Endothelial cell (in vitro differentiated cells): Measurements from ENCODE around the gene KRI1. TPM values are rescaled to one million over a fixed set of nuclear protein-coding genes. Genes with fewer than 3 reads are reported as not detected.
A peak's percentile ranks its signal among the peaks of the same experiment; 100 is the strongest.

ENCODE experiments used
- DNase-seq: peaks from one replicate; pipeline ENCODE4 v3.0.0; 2021; ENCODE audit warnings: low spot score
- H3K27ac Mint-ChIP-seq: one replicate; pipeline ENCODE4 v1.8.0; 2021; ENCODE audit warnings: mixed read lengths, inconsistent platforms; ENCODE audit not compliant: unreplicated experiment
- H3K27me3 Mint-ChIP-seq: one replicate; pipeline ENCODE4 v1.8.0; 2021; ENCODE audit warnings: mild to moderate bottlenecking, moderate library complexity, mixed read lengths, inconsistent platforms; ENCODE audit not compliant: unreplicated experiment
- H3K36me3 Mint-ChIP-seq: one replicate; pipeline ENCODE4 v1.8.0; 2021; ENCODE audit warnings: mild to moderate bottlenecking, low read depth, mixed read lengths, inconsistent platforms; ENCODE audit not compliant: unreplicated experiment
- H3K4me1 Mint-ChIP-seq: one replicate; pipeline ENCODE4 v1.8.0; 2021; ENCODE audit warnings: mild to moderate bottlenecking, mixed read lengths, inconsistent platforms; ENCODE audit not compliant: unreplicated experiment
- H3K4me3 Mint-ChIP-seq: one replicate; pipeline ENCODE4 v1.8.0; 2021; ENCODE audit warnings: mild to moderate bottlenecking, mixed read lengths, inconsistent platforms; ENCODE audit not compliant: unreplicated experiment
- H3K9me3 Mint-ChIP-seq: one replicate; pipeline ENCODE4 v1.8.0; 2021; ENCODE audit warnings: mixed read lengths, inconsistent platforms; ENCODE audit not compliant: unreplicated experiment
- total RNA-seq: library from RNA; stranded (reverse); fragmentation: NEBNext Ultra II Directional; extraction: Animal tissue kit (Norgen Biotek cat#: 25700); gene quantifications from one replicate; pipeline ENCODE4 v1.2.1, GENCODE V29; 2021; ENCODE audit not compliant: unreplicated experiment
- TF ChIP-seq, protein P1 (sequence below): fragments of 200-600 bp; sonication (generic); IDR thresholded peaks from one replicate; pipeline ENCODE4 v1.5.0; 2021; ENCODE audit warnings: antibody characterized with exemption; ENCODE audit not compliant: unreplicated experiment

Gene KRI1
- total RNA-seq, 1 donor from 2014 or later = 25.2 TPM

DNA sequence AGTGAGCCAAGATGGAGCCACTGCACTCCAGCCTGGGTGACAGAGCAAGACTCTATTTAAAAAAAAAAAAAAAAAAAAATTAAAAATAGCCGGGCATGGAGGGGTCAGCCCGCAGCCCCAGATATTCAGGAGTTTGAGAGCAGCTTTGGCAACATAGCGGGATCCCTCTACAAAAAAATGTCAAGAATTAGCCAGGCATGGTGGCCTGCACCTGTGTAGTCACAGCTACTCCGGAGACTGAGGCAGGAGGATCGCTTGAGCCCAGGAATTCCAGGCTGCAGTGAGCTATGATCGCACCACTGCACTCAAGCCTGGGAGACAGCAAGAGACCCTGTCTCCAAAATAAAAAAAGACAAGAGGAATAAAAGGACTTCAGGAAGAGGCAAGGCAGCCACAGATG is 20.6 kb upstream of the KRI1 start:
- Mint-ChIP-seq H3K4me3 (peak overlapping the region; percentile 31), H3K9me3 (no peaks in the 10 kb centered on the region), H3K27ac (no peak overlapping the region), H3K27me3 (peaks cover 4% of the 10 kb centered on the region), H3K36me3 (no peaks in the 10 kb centered on the region), H3K4me1 (peaks cover 10% of the 10 kb centered on the region)
- TF ChIP-seq, protein P1, sequence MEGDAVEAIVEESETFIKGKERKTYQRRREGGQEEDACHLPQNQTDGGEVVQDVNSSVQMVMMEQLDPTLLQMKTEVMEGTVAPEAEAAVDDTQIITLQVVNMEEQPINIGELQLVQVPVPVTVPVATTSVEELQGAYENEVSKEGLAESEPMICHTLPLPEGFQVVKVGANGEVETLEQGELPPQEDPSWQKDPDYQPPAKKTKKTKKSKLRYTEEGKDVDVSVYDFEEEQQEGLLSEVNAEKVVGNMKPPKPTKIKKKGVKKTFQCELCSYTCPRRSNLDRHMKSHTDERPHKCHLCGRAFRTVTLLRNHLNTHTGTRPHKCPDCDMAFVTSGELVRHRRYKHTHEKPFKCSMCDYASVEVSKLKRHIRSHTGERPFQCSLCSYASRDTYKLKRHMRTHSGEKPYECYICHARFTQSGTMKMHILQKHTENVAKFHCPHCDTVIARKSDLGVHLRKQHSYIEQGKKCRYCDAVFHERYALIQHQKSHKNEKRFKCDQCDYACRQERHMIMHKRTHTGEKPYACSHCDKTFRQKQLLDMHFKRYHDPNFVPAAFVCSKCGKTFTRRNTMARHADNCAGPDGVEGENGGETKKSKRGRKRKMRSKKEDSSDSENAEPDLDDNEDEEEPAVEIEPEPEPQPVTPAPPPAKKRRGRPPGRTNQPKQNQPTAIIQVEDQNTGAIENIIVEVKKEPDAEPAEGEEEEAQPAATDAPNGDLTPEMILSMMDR = no peak
- DNase-seq = no peak

DNA sequence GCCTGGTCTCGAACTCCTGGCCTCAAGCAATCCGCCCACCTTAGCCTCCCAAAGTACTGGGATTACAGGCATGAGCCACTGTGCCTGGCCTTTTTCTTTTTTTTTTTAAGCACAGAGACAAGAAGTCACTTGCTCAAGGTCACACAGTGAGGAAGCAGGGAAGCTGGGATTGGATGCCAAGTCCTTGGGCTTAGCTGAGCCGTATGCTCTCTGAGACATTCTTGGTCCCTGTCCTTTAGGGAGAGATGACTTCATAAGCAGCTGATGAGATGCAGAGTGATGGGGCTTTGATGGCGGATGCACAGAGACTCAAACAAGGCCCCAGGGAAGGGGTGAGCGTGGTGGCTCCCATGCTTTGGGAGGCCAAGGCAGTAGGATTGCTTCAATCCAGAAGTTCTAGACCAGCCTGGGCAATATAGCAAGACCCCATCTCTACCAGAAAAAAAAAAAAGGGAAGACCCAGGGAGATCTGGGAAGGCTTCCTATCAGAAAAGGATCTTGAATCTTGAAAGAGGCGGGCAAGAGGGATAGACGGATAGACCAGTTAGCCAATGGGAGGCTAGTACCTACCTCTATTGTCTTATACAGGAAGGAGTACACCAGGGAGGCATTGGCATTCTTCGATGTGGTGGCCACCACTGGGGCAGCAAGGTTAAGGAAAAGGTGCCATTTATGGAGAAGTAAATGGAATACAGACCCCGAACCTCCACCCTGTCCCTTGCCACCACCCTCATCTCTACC is 17.4 kb upstream of the KRI1 start:
- TF ChIP-seq, protein P1 = no peak
- Mint-ChIP-seq H3K4me3 (no peak overlapping the region), H3K36me3 (no peaks in the 10 kb centered on the region), H3K27me3 (peaks cover 4% of the 10 kb centered on the region), H3K9me3 (no peaks in the 10 kb centered on the region), H3K4me1 (peaks cover 10% of the 10 kb centered on the region), H3K27ac (no peak overlapping the region)
- no peak for DNase-seq

DNA sequence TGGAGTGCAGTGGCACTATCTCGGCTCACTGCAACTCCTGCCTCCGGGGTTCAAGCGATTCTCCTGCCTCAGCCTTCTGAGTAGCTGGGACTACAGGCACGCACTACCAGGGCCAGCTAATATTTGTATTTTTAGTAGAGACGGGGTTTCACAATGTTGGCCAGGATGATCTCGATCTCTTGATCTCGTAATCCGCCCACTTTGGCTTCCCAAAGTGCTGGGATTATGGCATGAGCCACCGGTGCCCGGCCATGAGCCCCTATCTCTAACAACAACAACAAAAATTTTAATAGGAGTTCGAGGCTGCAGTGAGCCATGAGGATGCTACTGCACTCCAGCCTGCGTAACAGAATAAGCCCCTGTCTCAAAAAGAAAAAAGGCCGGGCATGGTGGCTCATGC is 16.3 kb upstream of the KRI1 start:
- no peak overlapping the region for H3K27ac Mint-ChIP-seq
- no peaks in the 10 kb centered on the region for H3K27me3 Mint-ChIP-seq
- H3K4me1 Mint-ChIP-seq = peaks cover 6% of the 10 kb centered on the region
- no peak for DNase-seq
- TF ChIP-seq, protein P1 = no peak
- no peaks in the 10 kb centered on the region for H3K36me3 Mint-ChIP-seq
- no peaks in the 10 kb centered on the region for H3K9me3 Mint-ChIP-seq
- no peak overlapping the region for H3K4me3 Mint-ChIP-seq

DNA sequence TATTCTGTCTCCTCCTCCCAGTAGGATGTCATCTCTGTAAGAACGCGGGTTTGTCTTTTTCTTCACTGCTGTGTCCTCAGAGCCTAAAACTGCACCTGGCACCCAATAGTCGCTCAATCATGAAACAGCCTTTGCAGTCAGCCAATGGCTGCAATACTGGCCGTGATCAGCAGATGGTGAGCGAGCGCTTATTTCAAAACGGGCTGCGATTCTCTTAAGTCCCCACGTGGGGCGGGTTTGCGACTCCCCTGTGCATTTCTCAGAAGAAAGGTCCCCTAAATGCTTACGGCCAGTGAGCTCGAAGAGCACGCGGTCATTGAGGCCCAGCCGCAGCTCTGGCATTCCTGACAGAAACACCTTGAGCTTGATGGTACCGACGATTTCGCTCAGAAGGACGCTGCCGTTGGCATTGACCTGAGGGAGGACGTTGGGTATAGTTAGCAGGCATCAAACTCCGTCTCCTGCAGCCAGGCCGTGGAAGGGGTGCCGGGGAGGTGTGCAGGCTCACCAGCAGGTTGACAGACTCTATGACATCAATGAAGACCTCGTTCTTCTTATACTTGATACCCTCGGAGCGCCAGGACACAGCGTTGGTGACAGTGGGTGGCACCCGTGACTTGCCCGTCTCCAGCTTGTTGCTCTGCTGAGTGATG is 15.3 kb upstream of the KRI1 start:
- Mint-ChIP-seq H3K9me3 (no peaks in the 10 kb centered on the region), H3K36me3 (no peaks in the 10 kb centered on the region), H3K4me3 (no peak overlapping the region), H3K4me1 (no peaks in the 10 kb centered on the region), H3K27ac (no peak overlapping the region), H3K27me3 (no peaks in the 10 kb centered on the region)
- DNase-seq = peak; percentile 87
- TF ChIP-seq, protein P1 = peak; percentile 89

DNA sequence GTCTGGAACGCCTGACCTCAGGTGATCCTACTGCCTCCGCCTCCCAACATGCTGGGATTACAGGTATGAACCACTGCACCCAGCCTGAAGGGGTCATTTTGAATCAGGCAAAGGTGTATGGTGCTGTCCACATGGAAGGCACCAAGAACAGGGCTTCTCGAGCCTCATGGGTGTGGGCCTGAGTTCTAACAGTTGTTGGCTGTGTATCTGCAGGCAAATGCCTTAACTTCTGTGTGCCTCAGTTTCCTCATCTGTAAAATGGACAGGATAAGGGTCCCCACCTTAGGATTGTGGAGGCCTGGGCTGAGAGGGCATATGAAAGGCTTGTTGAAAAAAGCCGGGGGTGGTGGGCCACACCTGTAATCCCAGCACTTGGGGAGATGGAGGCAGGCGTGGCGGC is 12.1 kb upstream of the KRI1 start:
- no peak overlapping the region for H3K4me3 Mint-ChIP-seq
- no peak overlapping the region for H3K27ac Mint-ChIP-seq
- no peaks in the 10 kb centered on the region for H3K9me3 Mint-ChIP-seq
- no peaks in the 10 kb centered on the region for H3K36me3 Mint-ChIP-seq
- TF ChIP-seq, protein P1 = no peak
- no peak for DNase-seq
- no peaks in the 10 kb centered on the region for H3K4me1 Mint-ChIP-seq
- H3K27me3 Mint-ChIP-seq = no peaks in the 10 kb centered on the region
